Activated T-cell treated with anti-CD3 and anti-CD28 coated beads for 48 hours (primary cell): ENCODE data around the gene PALM3.
"Not testable (repeated sequence)": the region's sequence is repeated elsewhere in the genome, so short reads cannot be mapped to it uniquely, and the experiment has no call there.

Experiments
- DNase-seq: peaks from one replicate; pipeline ENCODE4 v3.0.0-alpha.2; 2020; ENCODE audit warnings: low read depth

The PALM3 gene

DNA sequence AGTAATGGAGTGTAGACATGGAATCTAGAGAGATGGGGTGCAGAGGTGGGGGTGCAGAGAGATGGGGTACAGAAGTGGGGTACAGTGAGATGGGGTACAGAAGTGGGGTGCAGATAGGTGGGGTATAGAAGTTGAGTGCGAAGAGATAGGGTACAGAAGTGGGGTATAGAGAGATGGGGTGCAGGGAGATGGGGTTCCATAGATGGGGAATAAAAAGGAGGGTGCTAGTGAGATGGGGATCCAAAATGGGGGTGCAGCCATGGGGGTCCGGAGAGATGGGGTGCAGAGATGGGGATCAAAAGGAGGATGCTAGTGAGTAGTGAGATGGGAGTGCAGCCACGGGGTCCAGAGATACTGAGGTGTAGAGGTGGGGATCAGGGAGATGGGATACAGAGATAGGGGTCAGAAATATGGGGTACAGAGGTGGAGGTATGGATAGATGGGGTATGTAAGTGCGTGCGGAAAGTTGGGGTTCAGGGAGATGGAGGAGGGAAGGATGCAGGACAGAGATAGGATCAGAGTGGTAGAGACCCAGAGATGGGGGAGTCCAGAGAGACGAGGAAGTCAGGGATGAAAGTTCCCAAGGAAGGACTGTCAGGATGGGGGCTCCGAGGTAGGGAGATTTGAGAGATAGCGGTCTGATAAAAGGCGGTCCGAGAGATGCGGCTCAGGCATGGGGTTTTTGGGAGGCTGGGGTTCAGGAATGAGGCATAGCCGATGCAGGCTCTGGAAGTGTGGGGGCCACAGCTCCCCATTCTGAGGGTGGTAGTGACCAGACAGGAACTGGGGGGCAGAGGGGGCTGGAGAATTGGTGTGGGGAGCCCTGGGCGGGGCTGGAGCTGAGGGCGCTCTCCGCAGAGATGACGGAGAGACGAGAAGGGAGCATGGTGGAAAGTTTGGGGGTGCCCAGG is 3.4 kb downstream of the PALM3 start:
- DNase-seq = no peak

- no peak for DNase-seq
Observed at GRCh38 chr19:14056741-14057356, 5.0 kb downstream of the PALM3 start.

- DNase-seq = no peak
Observed at GRCh38 chr19:14056069-14056666, 5.7 kb downstream of the PALM3 start.

DNA sequence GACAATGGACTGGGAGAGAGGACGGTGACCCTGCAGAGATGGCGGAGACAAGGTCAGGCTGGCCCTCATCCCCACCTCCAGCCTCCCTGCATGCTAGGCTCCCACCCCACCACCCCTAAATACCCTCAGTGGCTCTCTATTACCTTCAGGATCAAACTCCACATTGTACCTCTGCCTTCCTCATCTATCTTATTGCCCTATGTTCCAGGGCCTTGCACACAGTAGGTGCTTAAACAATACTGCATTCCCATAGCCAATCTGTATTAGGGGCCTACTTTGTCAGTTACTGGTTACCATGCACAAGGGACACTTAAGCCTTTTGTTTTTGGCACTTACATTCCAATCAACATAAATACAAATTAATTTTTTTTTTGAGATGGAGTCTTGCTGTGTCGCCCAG is 6.5 kb downstream of the PALM3 start:
- DNase-seq = no peak

DNA sequence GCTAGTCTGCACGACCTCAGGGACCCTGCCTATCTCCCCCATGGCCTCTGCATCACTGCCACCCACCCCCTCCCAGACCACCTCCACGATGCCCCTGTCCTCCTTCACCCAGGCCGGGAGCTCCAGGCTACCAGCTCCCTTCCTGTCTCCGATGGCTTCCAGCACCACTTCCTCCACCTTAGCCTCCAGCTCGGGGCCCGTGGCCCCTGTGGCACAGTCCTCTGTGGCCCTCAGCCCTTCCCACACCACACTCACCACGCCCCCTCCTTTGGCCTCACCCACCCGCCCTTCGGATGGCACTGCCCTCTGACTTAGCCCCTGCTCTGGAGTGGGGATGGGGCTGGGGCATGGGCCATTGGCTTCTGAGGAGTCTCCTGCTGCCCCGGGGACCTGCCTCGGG is 7.2 kb downstream of the PALM3 start:
- DNase-seq = no peak

- no peak for DNase-seq
Observed at GRCh38 chr19:14054099-14054498, 7.8 kb downstream of the PALM3 start.

DNA sequence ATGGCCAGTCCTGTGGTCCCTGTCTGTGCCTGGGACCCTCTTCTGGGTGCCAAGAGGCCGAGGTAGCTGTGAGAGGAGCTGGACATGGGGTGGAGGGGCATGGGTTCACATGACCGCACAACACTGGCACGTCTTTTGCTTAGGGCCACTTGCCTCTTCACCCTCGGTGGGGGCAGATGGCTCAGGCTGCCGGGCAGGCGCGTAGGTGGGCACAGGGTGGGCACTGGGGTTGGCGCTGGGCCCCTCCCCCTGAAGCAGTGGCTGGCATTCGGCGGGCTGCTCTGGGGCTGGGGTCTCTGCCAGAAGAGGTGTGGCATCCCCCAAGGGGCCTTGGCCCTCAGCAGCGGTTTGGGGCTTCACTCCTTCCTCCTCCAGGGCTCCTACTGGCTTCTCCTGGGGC is 8.4 kb downstream of the PALM3 start:
- no peak for DNase-seq

GRCh38 chr19:14053032-14053431 is 8.8 kb downstream of the PALM3 start:
- no peak for DNase-seq

DNA sequence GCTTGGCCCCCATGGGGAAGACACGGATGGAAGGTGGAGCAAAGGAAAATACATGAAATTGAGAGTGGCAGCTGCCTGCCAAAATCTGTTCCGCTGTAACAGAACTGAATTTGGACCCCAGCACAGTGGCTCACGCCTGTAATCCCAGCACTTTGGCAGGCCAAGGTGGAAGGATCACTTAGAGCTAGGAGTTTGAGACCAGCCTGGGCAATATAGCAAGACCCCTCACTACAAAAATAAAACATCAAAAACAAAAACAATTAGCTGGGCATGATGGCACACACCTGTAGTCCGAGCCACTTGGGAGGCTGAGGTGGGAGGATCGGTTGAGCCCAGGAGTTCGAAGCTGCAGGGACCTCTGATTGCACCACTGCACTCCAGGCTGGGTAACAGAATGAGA is 9.4 kb downstream of the PALM3 start:
- no peak for DNase-seq

- DNase-seq = no peak
Observed at GRCh38 chr19:14051980-14052379, 9.9 kb downstream of the PALM3 start.

DNA sequence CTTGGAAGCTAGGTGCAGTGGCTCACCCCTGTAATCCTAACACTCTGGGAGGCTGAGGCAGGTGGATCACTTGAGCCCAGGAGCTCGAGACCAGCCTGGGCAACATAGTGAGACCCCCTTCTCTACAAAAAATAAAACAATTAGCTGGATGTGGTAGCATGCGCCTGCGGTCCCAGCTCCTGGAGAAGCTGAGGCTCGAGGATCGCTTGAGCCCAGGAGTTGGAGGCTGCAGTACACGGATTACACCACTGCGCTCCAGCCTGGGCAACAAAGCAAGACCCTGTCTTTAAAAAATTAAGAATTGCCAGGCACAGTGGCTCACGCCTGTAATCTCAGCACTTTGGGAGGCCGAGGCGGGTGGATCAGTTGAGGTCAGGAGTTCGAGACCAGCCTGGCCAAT is 10.9 kb downstream of the PALM3 start:
- DNase-seq = not testable (repeated sequence)

GRCh38 chr19:14050512-14050911 is 11.4 kb downstream of the PALM3 start:
- DNase-seq = no peak

DNA sequence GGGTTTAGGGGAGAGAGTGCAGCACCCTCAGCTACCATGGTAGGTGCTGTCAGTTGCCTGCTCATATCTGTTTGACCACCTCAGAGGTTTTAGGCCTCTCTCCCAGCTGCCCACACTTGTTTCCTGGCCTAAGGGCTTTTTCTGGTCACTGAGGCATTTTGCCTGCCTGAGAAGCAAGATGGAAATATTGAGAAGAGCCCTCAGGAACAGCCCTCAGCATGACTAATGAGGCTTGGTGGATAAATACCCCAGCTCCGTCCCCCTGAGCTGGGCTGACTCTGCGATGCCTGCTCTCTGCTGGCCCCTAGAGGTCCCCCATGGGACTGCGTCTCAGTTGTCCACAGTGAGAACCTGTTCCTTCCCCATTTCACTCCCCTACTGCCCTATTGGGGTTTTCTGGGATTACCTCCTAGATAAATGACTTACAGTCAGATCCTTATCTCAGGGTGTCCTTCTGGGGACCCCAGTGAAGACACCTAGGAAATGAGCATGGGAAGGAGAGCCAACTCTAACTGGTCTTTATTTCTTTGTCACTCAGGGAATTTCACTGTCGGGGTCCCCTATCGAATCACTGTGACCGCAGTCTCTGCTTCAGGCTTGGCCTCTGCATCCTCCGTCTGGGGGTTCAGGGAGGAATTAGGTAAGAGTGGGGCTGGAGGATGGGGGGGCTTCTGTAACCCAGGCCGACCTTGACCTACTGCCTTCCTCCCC is 13.3 kb downstream of the PALM3 start:
- peak; percentile 70 for DNase-seq

DNA sequence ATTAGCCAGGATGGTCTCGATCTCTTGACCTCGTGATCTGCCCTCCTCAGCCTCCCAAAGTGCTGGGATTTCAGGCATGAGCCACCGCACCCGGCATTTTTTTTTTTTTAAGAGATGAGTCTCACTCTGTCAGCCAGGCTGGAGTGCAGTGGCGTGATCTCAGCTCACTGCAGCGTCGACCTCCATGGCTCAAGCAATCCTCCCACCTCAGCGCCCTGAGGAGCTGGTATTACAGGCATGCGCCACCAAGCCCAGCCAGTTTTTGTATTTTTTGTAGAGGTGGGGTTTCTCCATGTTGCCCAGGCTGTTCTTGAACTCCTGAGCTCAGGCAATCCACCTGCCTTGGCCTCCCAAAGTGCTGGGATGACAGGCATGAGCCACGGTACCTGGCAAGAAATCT is 14.0 kb downstream of the PALM3 start:
- DNase-seq = not testable (repeated sequence)

GRCh38 chr19:14042659-14043608 is 18.9 kb downstream of the PALM3 start:
- DNase-seq = peak; percentile 21

GRCh38 chr19:14039181-14039580 is 22.7 kb downstream of the PALM3 start:
- DNase-seq = no peak

GRCh38 chr19:14035706-14036105 is 26.2 kb downstream of the PALM3 start:
- DNase-seq = no peak

DNA sequence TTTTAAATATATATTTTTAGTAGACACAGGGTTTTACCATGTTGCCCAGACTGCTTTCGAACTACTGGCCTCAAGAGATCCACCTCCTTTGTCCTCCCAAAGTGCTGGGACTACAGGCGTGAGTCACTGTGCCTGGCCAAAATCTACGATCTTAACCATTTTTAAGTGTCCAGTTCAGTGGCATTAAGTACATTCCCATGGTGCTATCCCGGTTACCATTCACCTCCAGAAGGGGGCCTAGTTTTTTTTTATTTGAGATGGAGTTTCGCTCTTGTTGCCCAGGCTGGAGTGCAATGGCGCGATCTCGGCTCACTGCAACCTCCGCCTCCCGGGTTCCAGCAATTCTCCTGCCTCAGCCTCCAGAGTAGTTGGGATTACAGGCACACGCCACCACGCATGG is 26.7 kb downstream of the PALM3 start:
- not testable (repeated sequence) for DNase-seq

DNA sequence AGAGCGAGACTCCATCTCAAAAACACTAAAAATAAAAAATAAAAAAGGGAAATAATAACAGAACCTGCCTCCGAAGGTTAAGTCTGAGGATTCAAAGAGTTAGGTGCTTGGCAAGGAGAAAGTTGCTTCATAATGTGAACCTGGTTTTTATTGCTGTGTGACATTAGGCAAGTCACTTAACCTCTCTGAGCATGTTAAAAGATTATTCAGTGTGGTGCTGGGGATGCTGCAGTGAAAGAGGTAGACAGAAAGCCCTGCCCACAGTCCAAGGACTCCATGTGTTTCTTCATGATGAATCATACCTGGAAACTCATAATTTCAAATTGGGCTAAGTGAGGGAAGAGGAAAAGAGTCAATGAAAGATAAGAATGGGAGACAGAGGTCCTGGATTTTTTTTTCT is 27.9 kb downstream of the PALM3 start:
- no peak for DNase-seq

DNA sequence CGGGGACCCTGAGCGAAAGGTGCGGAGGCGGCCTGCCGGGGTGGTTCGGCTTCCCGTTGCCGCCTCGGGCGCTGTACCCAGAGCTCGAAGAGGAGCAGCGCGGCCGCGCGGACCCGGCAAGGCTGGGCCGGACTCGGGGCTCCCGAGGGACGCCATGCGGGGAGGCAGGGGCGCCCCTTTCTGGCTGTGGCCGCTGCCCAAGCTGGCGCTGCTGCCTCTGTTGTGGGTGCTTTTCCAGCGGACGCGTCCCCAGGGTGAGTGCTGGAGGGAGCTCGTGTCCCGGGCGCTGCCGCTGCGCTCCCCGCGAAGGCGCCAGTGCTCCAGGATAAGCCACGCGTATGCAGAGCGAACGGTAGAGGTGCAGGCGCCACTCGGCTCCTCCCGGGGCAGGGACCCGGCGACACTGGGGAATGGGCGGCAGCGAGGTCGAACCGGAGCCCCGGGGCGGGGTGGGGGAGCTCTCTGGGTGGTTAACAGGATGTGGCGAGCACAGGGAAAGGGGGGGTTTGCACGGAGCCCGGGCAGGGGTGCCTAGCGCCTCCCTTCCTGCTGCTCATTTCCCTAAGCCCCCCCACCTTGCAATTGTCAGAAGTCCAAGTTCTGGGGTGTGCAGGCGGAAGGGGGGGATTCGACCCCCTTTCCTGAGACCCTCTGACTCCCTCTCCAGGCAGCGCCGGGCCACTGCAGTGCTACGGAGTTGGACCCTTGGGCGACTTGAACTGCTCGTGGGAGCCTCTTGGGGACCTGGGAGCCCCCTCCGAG is 30.0 kb downstream of the PALM3 start, which contains the start of gene IL27RA:
Gene IL27RA, plus strand, starts transcription at position 44 of the 762 bp plus-strand sequence. Its CDS starts 111 bp downstream, at position 155.
- peak; percentile 64 for DNase-seq
